Prostate gland (tissue), 2 donors: ENCODE data around the gene ATPAF2.

Experiments
- POLR2AphosphoS5 ChIP-seq: sonication (generic); formaldehyde crosslinking; IDR thresholded peaks from one replicate; pipeline ENCODE4 v1.6.1; 2017; ENCODE audit warnings: antibody characterized with exemption
- TF ChIP-seq, protein P1 (sequence below), 4 experiments: fragments of 200-600 bp in 2 of 4; fragments of 450-650 bp in 2 of 4; sonication (generic) in 2 of 4; IDR thresholded peaks; 1 replicate in 3 of 4; 2 replicates in 1 of 4; pipeline ENCODE4 v1.5.1; 2016 to 2019; ENCODE audit warnings: antibody characterized with exemption in 4 of 4, mild to moderate bottlenecking in 2 of 4, moderate library complexity in 2 of 4

DNA sequence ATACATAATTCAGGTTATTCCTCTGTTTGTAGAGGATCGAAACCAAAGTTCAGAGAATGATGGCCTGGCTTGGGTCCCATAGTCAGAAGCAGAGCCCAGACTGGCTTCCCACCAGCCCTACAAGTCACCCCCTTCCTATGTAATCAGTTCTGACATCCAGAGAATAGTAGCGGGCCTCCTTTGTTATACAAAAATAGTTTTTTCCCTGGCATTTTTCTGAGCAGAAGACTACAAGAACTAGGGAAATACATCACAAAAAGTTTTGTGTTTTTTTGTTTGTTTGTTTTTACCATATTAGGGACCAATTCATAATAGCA, 19.2 kb downstream of the ATPAF2 start:
- TF ChIP-seq POLR2AphosphoS5 = no peak
- TF ChIP-seq, protein P1, sequence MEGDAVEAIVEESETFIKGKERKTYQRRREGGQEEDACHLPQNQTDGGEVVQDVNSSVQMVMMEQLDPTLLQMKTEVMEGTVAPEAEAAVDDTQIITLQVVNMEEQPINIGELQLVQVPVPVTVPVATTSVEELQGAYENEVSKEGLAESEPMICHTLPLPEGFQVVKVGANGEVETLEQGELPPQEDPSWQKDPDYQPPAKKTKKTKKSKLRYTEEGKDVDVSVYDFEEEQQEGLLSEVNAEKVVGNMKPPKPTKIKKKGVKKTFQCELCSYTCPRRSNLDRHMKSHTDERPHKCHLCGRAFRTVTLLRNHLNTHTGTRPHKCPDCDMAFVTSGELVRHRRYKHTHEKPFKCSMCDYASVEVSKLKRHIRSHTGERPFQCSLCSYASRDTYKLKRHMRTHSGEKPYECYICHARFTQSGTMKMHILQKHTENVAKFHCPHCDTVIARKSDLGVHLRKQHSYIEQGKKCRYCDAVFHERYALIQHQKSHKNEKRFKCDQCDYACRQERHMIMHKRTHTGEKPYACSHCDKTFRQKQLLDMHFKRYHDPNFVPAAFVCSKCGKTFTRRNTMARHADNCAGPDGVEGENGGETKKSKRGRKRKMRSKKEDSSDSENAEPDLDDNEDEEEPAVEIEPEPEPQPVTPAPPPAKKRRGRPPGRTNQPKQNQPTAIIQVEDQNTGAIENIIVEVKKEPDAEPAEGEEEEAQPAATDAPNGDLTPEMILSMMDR (IDR thresholded peaks at IDR 0.05) = no peak
